ENCODE data around the gene MEGF10.

- TF ChIP-seq POLR2A (IDR thresholded peaks at IDR 0.05; ENCODE audit: low read depth, low read length) (no peak), POLR2AphosphoS5 (IDR thresholded peaks at IDR 0.05; ENCODE audit: low read depth, low read length) (no peak)
These were observed 36.6 kb downstream of the MEGF10 start for GRCh38 chr5:127326976-127327755.

Measured in GM12892 (cell line).